GM23338 (cell line): ENCODE measurements around the gene SIGLEC7. TPM values are rescaled to one million over a fixed set of nuclear protein-coding genes. Genes with fewer than 3 reads are reported as not detected.

Experiments
- ATAC-seq: fragments of 200-7000 bp; cut with Tn5 transposase; 3 replicates; pipeline ENCODE4 v1.9.1; 2020
- DNase-seq: peaks from one replicate; pipeline ENCODE4 v3.0.0-alpha.2; 2015; ENCODE audit warnings: low spot score
- H2AFZ ChIP-seq: fragments of 200-600 bp; sonication (generic); 2 replicates; pipeline ENCODE4 v1.8.0; 2016; ENCODE audit warnings: antibody characterized with exemption, mild to moderate bottlenecking, moderate library complexity
- H3F3A ChIP-seq: fragments of 200-600 bp; sonication (generic); replicated peaks from 2 replicates; pipeline ENCODE4 v1.8.0; 2017; ENCODE audit warnings: antibody characterized with exemption, mixed run types, low read depth
- H3K27ac ChIP-seq: fragments of 200-600 bp; sonication (generic); 2 replicates; pipeline ENCODE4 v1.6.1; 2016; ENCODE audit warnings: low read depth
- H3K27me3 ChIP-seq: fragments of 200-600 bp; sonication (generic); 2 replicates; pipeline ENCODE4 v1.8.0; 2016; ENCODE audit warnings: mild to moderate bottlenecking, mixed run types, moderate library complexity; ENCODE audit not compliant: insufficient read depth
- H3K36me3 ChIP-seq: fragments of 200-600 bp; sonication (generic); 2 replicates; pipeline ENCODE4 v1.8.0; 2016; ENCODE audit warnings: mild to moderate bottlenecking; ENCODE audit not compliant: insufficient read depth
- H3K4me1 ChIP-seq: fragments of 200-600 bp; sonication (generic); 2 replicates; pipeline ENCODE4 v1.8.0; 2016; ENCODE audit warnings: mild to moderate bottlenecking, moderate library complexity; ENCODE audit not compliant: insufficient read depth
- H3K4me2 ChIP-seq: fragments of 200-600 bp; sonication (generic); 2 replicates; pipeline ENCODE4 v1.7.1; 2017; ENCODE audit warnings: mixed run types
- H3K4me3 ChIP-seq: fragments of 200-600 bp; sonication (generic); 2 replicates; pipeline ENCODE4 v1.6.1; 2016; ENCODE audit warnings: mixed run types
- H3K79me2 ChIP-seq: fragments of 200-600 bp; sonication (generic); replicated peaks from 2 replicates; pipeline ENCODE4 v1.8.0; 2017; ENCODE audit warnings: mild to moderate bottlenecking; ENCODE audit not compliant: insufficient read depth
- H3K9me2 ChIP-seq: fragments of 200-600 bp; sonication (generic); 2 replicates; pipeline ENCODE4 v1.8.0; 2017; ENCODE audit not compliant: insufficient read depth
- H4K20me1 ChIP-seq: fragments of 200-600 bp; sonication (generic); replicated peaks from 2 replicates; pipeline ENCODE4 v1.8.0; 2017; ENCODE audit warnings: mild to moderate bottlenecking; ENCODE audit not compliant: insufficient read depth
- H3K27ac Mint-ChIP-seq: 2 replicates; pipeline ENCODE4 v1.8.0; 2020; ENCODE audit warnings: inconsistent platforms, mild to moderate bottlenecking, moderate library complexity, mixed read lengths
- H3K27me3 Mint-ChIP-seq: 3 replicates; pipeline ENCODE4 v1.8.0; 2022; ENCODE audit warnings: low read depth, mild to moderate bottlenecking, moderate library complexity, mixed read lengths, inconsistent platforms; ENCODE audit not compliant: insufficient read depth, poor library complexity
- H3K36me3 Mint-ChIP-seq: 3 replicates; pipeline ENCODE4 v1.8.0; 2021; ENCODE audit warnings: low read depth, mild to moderate bottlenecking, inconsistent platforms, moderate library complexity, mixed read lengths
- H3K4me1 Mint-ChIP-seq: 3 replicates; pipeline ENCODE4 v1.8.0; 2020; ENCODE audit warnings: mild to moderate bottlenecking, inconsistent platforms, mixed read lengths
- H3K4me3 Mint-ChIP-seq: 3 replicates; pipeline ENCODE4 v1.8.0; 2021; ENCODE audit warnings: moderate library complexity, mild to moderate bottlenecking, inconsistent platforms, mixed read lengths
- H3K9me3 Mint-ChIP-seq: 3 replicates; pipeline ENCODE4 v1.8.0; 2020; ENCODE audit warnings: moderate library complexity, mild to moderate bottlenecking, inconsistent platforms, mixed read lengths
- ZNF462 ChIP-seq: fragments of 250-450 bp; sonication (Bioruptor Pico); IDR thresholded peaks from 2 replicates; pipeline ENCODE4 v1.5.0; 2020; ENCODE audit warnings: mild to moderate bottlenecking, moderate library complexity
- polyA plus RNA-seq: library from polyadenylated mRNA; unstranded; fragments of >200 nt; fragmentation: Nextera tagmentation; extraction: Ambion mirVana; gene quantifications from 2 replicates; pipeline ENCODE4 v1.2.1, GENCODE V29; 2016
- total RNA-seq: library from RNA; depleted of rRNA; stranded (reverse); fragments of >200 nt; shearing (Covaris generic); gene quantifications from 2 replicates; pipeline ENCODE4 v1.2.3, GENCODE V29; 2014

SIGLEC7 gene
- total and polyA plus RNA-seq, 2 experiments from 2014 or later: not detected

- DNase-seq: no peak
- H3K27ac Mint-ChIP-seq: no peak overlapping the region
These were observed 1.4 kb downstream of the SIGLEC7 start for GRCh38 chr19:51143486-51143885.

More at GRCh38 chr19:51143486-51143885, 1.4 kb downstream of the SIGLEC7 start:
- no peak for ATAC-seq
- peaks cover 3% of the 10 kb centered on the region; the same call in 2 of the 3 replicates for H3K9me3 Mint-ChIP-seq
- Histone ChIP-seq H3K4me3 (no peak overlapping the region), H3K36me3 (no peaks in the 10 kb centered on the region), H2AFZ (no peak overlapping the region), H3F3A (no peaks in the 10 kb centered on the region), H3K4me2 (no peak overlapping the region), H4K20me1 (no peaks in the 10 kb centered on the region), H3K4me1 (peaks cover 14% of the 10 kb centered on the region), H3K27me3 (no peaks in the 10 kb centered on the region), H3K27ac (no peak overlapping the region), H3K9me2 (0 out of 2 replicates have a peak, but pooled peaks cover 5% of the 10 kb centered on the region), H3K79me2 (no peaks in the 10 kb centered on the region)
- peaks cover 22% of the 10 kb centered on the region for H3K27me3 Mint-ChIP-seq
- no peak for TF ChIP-seq ZNF462 (CRISPR knock-in tag)
- no peaks in the 10 kb centered on the region for H3K36me3 Mint-ChIP-seq
- no peak overlapping the region for H3K4me3 Mint-ChIP-seq
- H3K4me1 Mint-ChIP-seq: peaks cover 21% of the 10 kb centered on the region
